Thoracic aorta (tissue), 2 donors: ENCODE measurements around the gene ERMARD. TPM values are rescaled to one million over a fixed set of nuclear protein-coding genes. Genes with fewer than 3 reads are reported as not detected.

Source experiments
- ATAC-seq: fragments of 150-250 bp; one replicate; pipeline ENCODE4 v1.8.0; 2017; ENCODE audit warnings: low read depth; ENCODE audit not compliant: insufficient number of reproducible peaks, low FRiP score
- DNase-seq: peaks from one replicate; pipeline ENCODE4 v3.0.0-alpha.2; 2020; ENCODE audit warnings: low spot score
- H3K27ac ChIP-seq, 2 donors: fragments of 200-600 bp; sonication (generic); 1 replicate in 1 of 2; 2 replicates in 1 of 2; pipeline ENCODE4 v1.5.1; 2016; ENCODE audit warnings: mild to moderate bottlenecking in 2 of 2, moderate library complexity in 2 of 2
- H3K27me3 ChIP-seq: fragments of 200-600 bp; sonication (generic); replicated peaks from 2 replicates; pipeline ENCODE4 v1.6.0; 2016; ENCODE audit warnings: mild to moderate bottlenecking; ENCODE audit not compliant: insufficient read depth
- H3K36me3 ChIP-seq: fragments of 200-600 bp; sonication (generic); one replicate; pipeline ENCODE4 v1.5.1; 2016
- H3K4me1 ChIP-seq, 2 donors: fragments of 200-600 bp; sonication (generic); 1 replicate in 1 of 2; 2 replicates in 1 of 2; pipeline versions ENCODE4 v1.5.1 to v1.6.0; 2016; ENCODE audit warnings: low read depth in 2 of 2, mild to moderate bottlenecking in 1 of 2; ENCODE audit not compliant: control insufficient read depth in 1 of 2
- H3K4me3 ChIP-seq: fragments of 200-600 bp; sonication (generic); 2 replicates; pipeline ENCODE4 v1.5.1; 2016; ENCODE audit warnings: mild to moderate bottlenecking
- H3K9me3 ChIP-seq: fragments of 200-600 bp; sonication (generic); 2 replicates; pipeline ENCODE4 v1.5.1; 2016
- total RNA-seq, 2 donors: library from RNA; depleted of rRNA; stranded (reverse); fragments of >200 nt; gene quantifications; one replicate each; pipeline versions ENCODE4 v1.1.0 to v1.2.3, GENCODE V29; 2016
- TF ChIP-seq, protein P1 (sequence below): fragments of 200-600 bp; sonication (generic); IDR thresholded peaks from one replicate; pipeline ENCODE4 v1.5.1; 2019; ENCODE audit warnings: antibody characterized with exemption

ERMARD gene
- total RNA-seq, 2 donors from 2014 or later: 13.7 to 27.1 TPM

DNA sequence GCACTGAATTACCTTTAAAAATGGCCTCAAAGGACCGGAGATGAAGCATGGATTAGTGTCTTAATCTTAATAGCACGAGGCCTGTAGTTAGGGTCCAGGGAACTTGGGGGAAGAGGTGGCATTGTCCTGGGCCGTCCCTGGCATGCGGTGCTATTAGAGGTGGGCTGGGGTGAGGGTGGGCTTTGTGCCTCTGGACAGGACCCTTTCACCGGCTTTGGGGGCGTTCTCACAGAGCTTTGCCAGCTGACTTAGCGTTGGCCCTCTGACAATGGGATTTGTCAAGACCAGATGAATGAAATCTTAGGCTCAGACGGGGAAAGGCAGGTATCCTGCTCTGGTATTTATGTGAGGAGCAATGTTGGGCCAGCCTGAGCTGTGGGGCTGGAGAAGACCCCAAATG is 59.6 kb downstream of the ERMARD start:
- no peaks in the 10 kb centered on the region for H3K4me1 ChIP-seq
- no peaks in the 10 kb centered on the region for H3K36me3 ChIP-seq
- peaks cover 4% of the 10 kb centered on the region for H3K9me3 ChIP-seq
- no peaks in the 10 kb centered on the region for H3K27me3 ChIP-seq
- TF ChIP-seq, protein P1, sequence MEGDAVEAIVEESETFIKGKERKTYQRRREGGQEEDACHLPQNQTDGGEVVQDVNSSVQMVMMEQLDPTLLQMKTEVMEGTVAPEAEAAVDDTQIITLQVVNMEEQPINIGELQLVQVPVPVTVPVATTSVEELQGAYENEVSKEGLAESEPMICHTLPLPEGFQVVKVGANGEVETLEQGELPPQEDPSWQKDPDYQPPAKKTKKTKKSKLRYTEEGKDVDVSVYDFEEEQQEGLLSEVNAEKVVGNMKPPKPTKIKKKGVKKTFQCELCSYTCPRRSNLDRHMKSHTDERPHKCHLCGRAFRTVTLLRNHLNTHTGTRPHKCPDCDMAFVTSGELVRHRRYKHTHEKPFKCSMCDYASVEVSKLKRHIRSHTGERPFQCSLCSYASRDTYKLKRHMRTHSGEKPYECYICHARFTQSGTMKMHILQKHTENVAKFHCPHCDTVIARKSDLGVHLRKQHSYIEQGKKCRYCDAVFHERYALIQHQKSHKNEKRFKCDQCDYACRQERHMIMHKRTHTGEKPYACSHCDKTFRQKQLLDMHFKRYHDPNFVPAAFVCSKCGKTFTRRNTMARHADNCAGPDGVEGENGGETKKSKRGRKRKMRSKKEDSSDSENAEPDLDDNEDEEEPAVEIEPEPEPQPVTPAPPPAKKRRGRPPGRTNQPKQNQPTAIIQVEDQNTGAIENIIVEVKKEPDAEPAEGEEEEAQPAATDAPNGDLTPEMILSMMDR: no peak
- DNase-seq: no peak
- H3K27ac ChIP-seq: no peak overlapping the region
- no peak overlapping the region for H3K4me3 ChIP-seq
- no peak for ATAC-seq

DNA sequence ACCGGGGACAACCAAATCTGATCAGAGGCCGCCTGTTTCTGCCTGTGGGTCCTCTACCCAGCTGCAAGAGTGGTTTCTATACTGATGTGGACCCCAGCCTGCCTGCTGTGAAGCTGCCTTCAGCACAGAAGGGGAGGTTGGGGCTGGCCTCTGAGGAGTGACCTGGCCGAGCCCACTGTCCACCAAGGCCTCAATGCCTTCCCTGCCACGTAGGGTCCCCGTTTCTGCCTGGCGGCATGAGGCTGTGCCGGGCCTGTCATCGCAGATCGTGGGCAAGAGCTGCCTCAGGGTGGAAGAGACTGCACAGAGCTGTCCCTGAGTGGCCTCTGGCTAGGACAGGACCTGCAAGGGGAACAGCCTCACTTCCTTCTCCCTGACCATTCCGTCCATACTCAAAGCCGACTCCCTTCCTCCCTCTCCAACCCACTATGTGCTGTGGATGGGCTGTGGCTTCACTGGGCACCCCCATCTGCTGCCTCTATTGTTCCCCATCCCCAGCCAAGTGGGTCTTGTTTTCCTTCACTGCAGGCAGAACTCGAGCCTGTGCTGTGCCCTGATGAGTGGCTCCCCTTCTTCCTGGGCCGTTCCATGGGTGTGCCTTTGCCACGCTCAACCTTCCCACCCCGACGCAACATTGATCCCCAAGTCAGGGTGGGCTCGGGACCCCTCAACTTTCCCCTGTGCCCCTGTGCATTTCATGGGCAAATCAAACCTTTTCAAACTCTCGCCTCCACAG is 60.3 kb downstream of the ERMARD start:
- Histone ChIP-seq H3K9me3 (peaks cover 6% of the 10 kb centered on the region), H3K27ac (no peak overlapping the region), H3K27me3 (no peaks in the 10 kb centered on the region), H3K36me3 (no peaks in the 10 kb centered on the region), H3K4me3 (no peak overlapping the region), H3K4me1 (no peaks in the 10 kb centered on the region)
- DNase-seq (no peak), ATAC-seq (no peak)
- TF ChIP-seq, protein P1: no peak

DNA sequence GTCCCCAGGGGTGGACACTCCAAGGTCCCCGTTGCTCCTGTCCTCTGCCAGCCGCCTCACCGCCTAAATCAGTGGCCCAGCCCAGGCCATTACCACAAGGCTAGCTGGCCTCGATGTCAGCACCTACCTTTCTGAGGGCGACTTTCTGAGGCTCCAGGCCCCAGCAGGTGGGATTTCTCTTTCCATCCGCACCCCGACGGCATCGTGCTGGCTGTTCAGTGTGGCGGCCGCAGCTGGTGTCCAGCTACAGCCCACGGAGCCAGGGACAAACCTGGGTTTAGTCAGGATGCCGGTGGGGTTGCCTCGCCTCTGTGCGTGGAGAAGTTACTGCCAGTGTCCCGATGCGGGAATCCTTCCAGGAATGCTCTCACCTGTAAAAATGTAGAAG is 60.8 kb downstream of the ERMARD start:
- ATAC-seq: no peak
- DNase-seq: no peak
- Histone ChIP-seq H3K4me3 (no peak overlapping the region), H3K9me3 (peaks cover 6% of the 10 kb centered on the region), H3K27me3 (no peaks in the 10 kb centered on the region), H3K36me3 (no peaks in the 10 kb centered on the region), H3K4me1 (no peaks in the 10 kb centered on the region), H3K27ac (no peak overlapping the region)
- TF ChIP-seq, protein P1: no peak

DNA sequence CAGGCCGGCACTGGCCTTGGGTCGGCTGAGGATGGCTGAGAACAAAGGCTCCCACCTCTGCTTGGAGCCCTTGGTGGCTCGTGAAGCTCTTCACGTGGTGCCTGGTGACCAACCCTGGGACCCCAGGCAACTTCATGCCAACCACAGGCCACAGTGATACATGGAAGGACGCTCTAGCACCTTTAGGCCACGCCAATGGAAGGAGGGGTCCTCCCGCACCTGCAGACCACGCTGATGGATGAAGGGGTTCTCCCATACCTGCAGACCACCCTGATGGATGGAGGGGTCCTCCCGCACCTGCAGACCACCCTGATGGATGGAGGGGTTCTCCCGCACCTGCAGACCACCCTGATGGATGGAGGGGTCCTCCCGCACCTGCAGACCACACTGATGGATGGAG is 62.5 kb downstream of the ERMARD start:
- no peak overlapping the region for H3K27ac ChIP-seq
- peaks cover 6% of the 10 kb centered on the region for H3K9me3 ChIP-seq
- no peaks in the 10 kb centered on the region for H3K27me3 ChIP-seq
- no peaks in the 10 kb centered on the region for H3K36me3 ChIP-seq
- DNase-seq (no peak), ATAC-seq (no peak)
- no peaks in the 10 kb centered on the region for H3K4me1 ChIP-seq
- no peak overlapping the region for H3K4me3 ChIP-seq
- TF ChIP-seq, protein P1: no peak

DNA sequence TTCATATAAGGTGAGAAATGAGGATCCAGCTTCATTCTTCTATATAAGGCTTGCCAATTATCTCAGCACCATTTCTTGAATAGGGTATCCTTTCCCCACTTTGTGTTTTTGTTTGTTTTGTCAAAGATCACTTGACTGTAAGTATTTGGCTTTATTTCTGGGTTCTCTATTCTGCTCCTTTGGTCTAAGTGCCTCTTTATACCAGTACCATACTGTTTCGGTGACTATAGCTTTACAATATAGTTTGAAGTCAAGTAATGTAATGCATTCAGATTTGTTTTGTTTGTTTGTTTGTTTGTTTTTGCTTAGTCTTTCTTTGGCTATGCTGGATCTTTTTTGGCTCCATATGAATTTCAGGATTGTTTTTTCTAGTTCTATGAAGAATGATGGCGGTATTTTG is 64.6 kb downstream of the ERMARD start:
- H3K36me3 ChIP-seq: no peaks in the 10 kb centered on the region
- H3K9me3 ChIP-seq: peaks cover 6% of the 10 kb centered on the region
- H3K27me3 ChIP-seq: no peaks in the 10 kb centered on the region
- DNase-seq (no peak), ATAC-seq (no peak)
- H3K27ac ChIP-seq: no peak overlapping the region
- H3K4me1 ChIP-seq: no peaks in the 10 kb centered on the region
- TF ChIP-seq, protein P1: no peak
- H3K4me3 ChIP-seq: no peak overlapping the region
